ENCODE data around the gene RNF17. TPM values are rescaled to one million over a fixed set of nuclear protein-coding genes. Genes with fewer than 3 reads are reported as not detected.

Gene RNF17
- total RNA-seq, 1 donor from 2014 or later = not detected

GRCh38 chr13:24927810-24928404 is 163.9 kb downstream of the RNF17 start:
- H3K36me3 ChIP-seq (ENCODE audit: insufficient read depth, low read length) = no peaks in the 10 kb centered on the region
- no peak overlapping the region for H3K27ac Mint-ChIP-seq (ENCODE audit: unreplicated experiment)
- no peaks in the 10 kb centered on the region for H4K20me1 ChIP-seq (ENCODE audit: insufficient read depth, low read length)
- no peaks in the 10 kb centered on the region for H3K79me2 ChIP-seq (ENCODE audit: insufficient read depth, low read length)
- no peaks in the 10 kb centered on the region for H3K4me1 Mint-ChIP-seq (ENCODE audit: low read depth, unreplicated experiment)
- peaks cover 31% of the 10 kb centered on the region for H3K27me3 ChIP-seq (ENCODE audit: insufficient read depth, low read length)
- H3K4me3 Mint-ChIP-seq (ENCODE audit: unreplicated experiment) = no peak overlapping the region
- H3K9ac ChIP-seq (ENCODE audit: low read length) = no peak overlapping the region
- no peaks in the 10 kb centered on the region for H3K9me3 ChIP-seq (ENCODE audit: insufficient read depth, low read depth, low read length)
- no peaks in the 10 kb centered on the region for H3K36me3 Mint-ChIP-seq (ENCODE audit: low read depth, unreplicated experiment)
- no peak overlapping the region for H3K4me2 ChIP-seq (ENCODE audit: low read length)
- H3K27me3 Mint-ChIP-seq (ENCODE audit: low read depth, unreplicated experiment) = peaks cover 18% of the 10 kb centered on the region
- TF ChIP-seq EZH2 (IDR thresholded peaks at IDR 0.05; ENCODE audit: insufficient read depth, low read length) (no peak), CTCF (IDR thresholded peaks at IDR 0.05; ENCODE audit: insufficient read depth, low read depth, low read length) (no peak)
- no peaks in the 10 kb centered on the region for H3K9me3 Mint-ChIP-seq (ENCODE audit: unreplicated experiment)
- H3K4me1 ChIP-seq (ENCODE audit: insufficient read depth, low read length) = no peaks in the 10 kb centered on the region
- no peak overlapping the region for H3K27ac ChIP-seq (ENCODE audit: low read depth, low read length)
- DNase-seq (ENCODE audit: low read depth) (no peak), FAIRE-seq (no peak)
- H3K4me3 ChIP-seq (ENCODE audit: insufficient read depth, low read depth, low read length) = no peak overlapping the region
- H2AFZ ChIP-seq (ENCODE audit: low read depth, low read length) = no peak overlapping the region

- no peak overlapping the region for H3K4me2 ChIP-seq (ENCODE audit: low read length)
- FAIRE-seq (no peak), DNase-seq (ENCODE audit: low read depth) (no peak)
- H4K20me1 ChIP-seq (ENCODE audit: insufficient read depth, low read length) = no peaks in the 10 kb centered on the region
- no peak overlapping the region for H3K4me3 ChIP-seq (ENCODE audit: insufficient read depth, low read depth, low read length)
- no peak for TF ChIP-seq CTCF (IDR thresholded peaks at IDR 0.05; ENCODE audit: insufficient read depth, low read depth, low read length)
- no peak for TF ChIP-seq EZH2 (IDR thresholded peaks at IDR 0.05; ENCODE audit: insufficient read depth, low read length)
- H3K27ac ChIP-seq (ENCODE audit: low read depth, low read length) = no peak overlapping the region
- H3K27ac Mint-ChIP-seq (ENCODE audit: unreplicated experiment) = no peak overlapping the region
- no peak overlapping the region for H2AFZ ChIP-seq (ENCODE audit: low read depth, low read length)
- no peaks in the 10 kb centered on the region for H3K9me3 ChIP-seq (ENCODE audit: insufficient read depth, low read depth, low read length)
- H3K27me3 Mint-ChIP-seq (ENCODE audit: low read depth, unreplicated experiment) = peaks cover 21% of the 10 kb centered on the region
- no peaks in the 10 kb centered on the region for H3K79me2 ChIP-seq (ENCODE audit: insufficient read depth, low read length)
- no peak overlapping the region for H3K4me3 Mint-ChIP-seq (ENCODE audit: unreplicated experiment)
- H3K36me3 Mint-ChIP-seq (ENCODE audit: low read depth, unreplicated experiment) = no peaks in the 10 kb centered on the region
- peaks cover 31% of the 10 kb centered on the region for H3K27me3 ChIP-seq (ENCODE audit: insufficient read depth, low read length)
- H3K4me1 ChIP-seq (ENCODE audit: insufficient read depth, low read length) = no peaks in the 10 kb centered on the region
- H3K4me1 Mint-ChIP-seq (ENCODE audit: low read depth, unreplicated experiment) = peaks cover 4% of the 10 kb centered on the region
- H3K9ac ChIP-seq (ENCODE audit: low read length) = no peak overlapping the region
- H3K36me3 ChIP-seq (ENCODE audit: insufficient read depth, low read length) = no peaks in the 10 kb centered on the region
- no peaks in the 10 kb centered on the region for H3K9me3 Mint-ChIP-seq (ENCODE audit: unreplicated experiment)
Observed at GRCh38 chr13:24929196-24929595, 165.2 kb downstream of the RNF17 start.

Other genes with a start within 250 kb of the RNF17 start
- 0.19 TPM in 1 of 2 replicates, not detected in the other for gene ATP12A, start 83.8 kb upstream of the RNF17 start, total RNA-seq

Data from astrocyte (in vitro differentiated cells and primary cell).